Neural cell (in vitro differentiated cells): ENCODE results near the gene GOLGA6A. TPM values are rescaled to one million over a fixed set of nuclear protein-coding genes. Genes with fewer than 3 reads are reported as not detected.
"Not testable (repeated sequence)": the region's sequence is repeated elsewhere in the genome, so short reads cannot be mapped to it uniquely, and the experiment has no call there.

ENCODE experiments used
- H2AFZ ChIP-seq: fragments of 200-600, 300-800 bp; sonication (generic), shearing (Covaris generic); 2 replicates; pipeline ENCODE4 v1.6.0; 2014; ENCODE audit warnings: low read depth, mild to moderate bottlenecking, antibody characterized with exemption, low read length, moderate library complexity
- H3F3A ChIP-seq: fragments of 200-600 bp; shearing (Covaris generic); 2 replicates; pipeline ENCODE4 v1.6.1; 2016; ENCODE audit warnings: mild to moderate bottlenecking, moderate library complexity, mixed read lengths, antibody characterized with exemption, low read length; ENCODE audit not compliant: insufficient read depth, poor library complexity, severe bottlenecking
- H3K27ac ChIP-seq: fragments of 200-600, 300-800 bp; sonication (generic), shearing (Covaris generic); 2 replicates; pipeline ENCODE4 v1.5.1; 2014; ENCODE audit warnings: mild to moderate bottlenecking, low read length, moderate library complexity
- H3K27me3 ChIP-seq: fragments of 300-800, 200-600 bp; sonication (generic), shearing (Covaris generic); 2 replicates; pipeline ENCODE4 v1.6.0; 2014; ENCODE audit warnings: mild to moderate bottlenecking, low read depth, low read length, moderate library complexity; ENCODE audit not compliant: insufficient read depth
- H3K36me3 ChIP-seq: fragments of 300-800, 200-600 bp; sonication (generic), shearing (Covaris generic); 2 replicates; pipeline ENCODE4 v1.5.1; 2014; ENCODE audit warnings: mild to moderate bottlenecking, antibody characterized with exemption, low read length, moderate library complexity; ENCODE audit not compliant: insufficient read depth
- H3K4me2 ChIP-seq: fragments of 300-800, 200-600 bp; sonication (generic), shearing (Covaris generic); 2 replicates; pipeline ENCODE4 v1.6.0; 2014; ENCODE audit warnings: mild to moderate bottlenecking, low read length
- H3K4me3 ChIP-seq: fragments of 300-800, 200-600 bp; sonication (generic), shearing (Covaris generic); 2 replicates; pipeline ENCODE4 v1.5.1; 2014; ENCODE audit warnings: mild to moderate bottlenecking, low read length, moderate library complexity
- H3K79me2 ChIP-seq: fragments of 200-600 bp; shearing (Covaris generic); replicated peaks from 2 replicates; pipeline ENCODE4 v1.6.0; 2014; ENCODE audit warnings: mild to moderate bottlenecking, low read length, moderate library complexity; ENCODE audit not compliant: insufficient read depth
- H3K9ac ChIP-seq: fragments of 300-800, 200-600 bp; sonication (generic), shearing (Covaris generic); 2 replicates; pipeline ENCODE4 v1.6.1; 2016; ENCODE audit warnings: mild to moderate bottlenecking, low read length, mixed read lengths
- H3K9me2 ChIP-seq: fragments of 200-600 bp; shearing (Covaris generic); 2 replicates; pipeline ENCODE4 v1.6.1; 2016; ENCODE audit warnings: mild to moderate bottlenecking, low read length, mixed read lengths; ENCODE audit not compliant: insufficient read depth
- H3K9me3 ChIP-seq: fragments of 200-600, 300-800 bp; sonication (generic), shearing (Covaris generic); 2 replicates; pipeline ENCODE4 v1.6.1; 2016; ENCODE audit warnings: mild to moderate bottlenecking, mixed run types, low read length, moderate library complexity, mixed read lengths
- H4K20me1 ChIP-seq: fragments of 200-600 bp; shearing (Covaris generic); 2 replicates; pipeline ENCODE4 v1.6.1; 2016; ENCODE audit warnings: mild to moderate bottlenecking, mixed run types; ENCODE audit not compliant: insufficient read depth
- CTCF ChIP-seq: fragments of 450-650 bp; IDR thresholded peaks from 2 replicates; pipeline ENCODE4 v1.5.1; 2014; ENCODE audit warnings: antibody characterized with exemption, mild to moderate bottlenecking, moderate library complexity; ENCODE audit not compliant: poor library complexity, severe bottlenecking
- EP300 ChIP-seq: fragments of 450-650 bp; conservative IDR thresholded peaks from 2 replicates; pipeline ENCODE4 v1.6.1; 2014; ENCODE audit warnings: antibody characterized with exemption, mild to moderate bottlenecking, moderate library complexity; ENCODE audit not compliant: poor library complexity, severe bottlenecking
- EZH2 ChIP-seq: fragments of 200-600, 300-800 bp; shearing (Covaris generic), sonication (generic); IDR thresholded peaks from 2 replicates; pipeline ENCODE4 v1.6.1; 2014; ENCODE audit warnings: antibody characterized with exemption, low read length, borderline replicate concordance, mild to moderate bottlenecking; ENCODE audit not compliant: insufficient read depth, poor library complexity, severe bottlenecking
- MXI1 ChIP-seq: fragments of 450-650 bp; conservative IDR thresholded peaks from 2 replicates; pipeline ENCODE4 v1.6.1; 2014; ENCODE audit warnings: antibody characterized with exemption, mild to moderate bottlenecking; ENCODE audit not compliant: poor library complexity, severe bottlenecking
- POLR2AphosphoS5 ChIP-seq: IDR thresholded peaks from 2 replicates; pipeline ENCODE4 v1.6.1; 2012
- RAD21 ChIP-seq: fragments of 450-650 bp; conservative IDR thresholded peaks from 2 replicates; pipeline ENCODE4 v1.6.1; 2014; ENCODE audit warnings: antibody characterized with exemption, mild to moderate bottlenecking, moderate library complexity
- REST ChIP-seq: IDR thresholded peaks from 2 replicates; pipeline ENCODE4 v1.6.1; 2012; ENCODE audit warnings: borderline replicate concordance
- SMC3 ChIP-seq: fragments of 450-650 bp; conservative IDR thresholded peaks from 2 replicates; pipeline ENCODE4 v1.6.1; 2014; ENCODE audit warnings: antibody characterized with exemption, mild to moderate bottlenecking, moderate library complexity; ENCODE audit not compliant: poor library complexity
- TAF1 ChIP-seq: IDR thresholded peaks from 2 replicates; pipeline ENCODE4 v1.6.1; 2012; ENCODE audit warnings: low read depth
- polyA plus RNA-seq: library from polyadenylated mRNA; depleted of rRNA; stranded (reverse); fragments of >200 nt; gene quantifications from 2 replicates; pipeline ENCODE4 v1.2.3, GENCODE V29; 2014

GOLGA6A gene
- polyA plus RNA-seq, 1 donor from 2014 or later: 0.50 TPM

GRCh38 chr15:74062236-74062635, 20.1 kb downstream of the GOLGA6A start:
- no peaks in the 10 kb centered on the region for H4K20me1 ChIP-seq

GRCh38 chr15:74060251-74060650, 22.1 kb downstream of the GOLGA6A start:
- H3K9me2 ChIP-seq: no peaks in the 10 kb centered on the region

More at GRCh38 chr15:74062236-74062635, 20.1 kb downstream of the GOLGA6A start:
- H3K9me3 ChIP-seq: no peaks in the 10 kb centered on the region
- H3K36me3 ChIP-seq: no peaks in the 10 kb centered on the region
- no peaks in the 10 kb centered on the region for H3K9me2 ChIP-seq
- H3F3A ChIP-seq: no peaks in the 10 kb centered on the region
- no peaks in the 10 kb centered on the region for H3K79me2 ChIP-seq
- H3K9ac ChIP-seq: no peak overlapping the region
- no peak overlapping the region for H3K4me2 ChIP-seq
- H3K27me3 ChIP-seq: no peaks in the 10 kb centered on the region
- TF ChIP-seq CTCF (no peak), MXI1 (no peak)
- H3K4me3 ChIP-seq: no peak overlapping the region
- no peak overlapping the region for H3K27ac ChIP-seq
- no peak overlapping the region for H2AFZ ChIP-seq

GRCh38 chr15:74059050-74059833, 23.1 kb downstream of the GOLGA6A start:
- not testable (repeated sequence) for H3K4me3 ChIP-seq, H3K27me3 ChIP-seq, H3F3A ChIP-seq, H3K27ac ChIP-seq, H3K4me2 ChIP-seq, H2AFZ ChIP-seq, H3K9me2 ChIP-seq, H3K9me3 ChIP-seq, H3K36me3 ChIP-seq, H3K9ac ChIP-seq, H3K79me2 ChIP-seq, H4K20me1 ChIP-seq

More at GRCh38 chr15:74060251-74060650, 22.1 kb downstream of the GOLGA6A start:
- Histone ChIP-seq H3F3A (no peaks in the 10 kb centered on the region), H3K4me3 (no peak overlapping the region), H3K79me2 (no peaks in the 10 kb centered on the region), H3K36me3 (no peaks in the 10 kb centered on the region), H3K4me2 (no peak overlapping the region), H2AFZ (no peak overlapping the region), H3K9ac (no peak overlapping the region), H3K27ac (no peak overlapping the region), H3K9me3 (no peaks in the 10 kb centered on the region), H4K20me1 (no peaks in the 10 kb centered on the region), H3K27me3 (no peaks in the 10 kb centered on the region)
- TF ChIP-seq CTCF (no peak), EZH2 (no peak), SMC3 (no peak), EP300 (no peak), TAF1 (no peak), REST (no peak), POLR2AphosphoS5 (no peak), RAD21 (no peak), MXI1 (no peak)

- not testable (repeated sequence) for H3K9me3 ChIP-seq, H3K4me2 ChIP-seq, H3K9me2 ChIP-seq, H3F3A ChIP-seq, H3K4me3 ChIP-seq, H3K27me3 ChIP-seq, H3K79me2 ChIP-seq, H3K9ac ChIP-seq, H3K27ac ChIP-seq, H4K20me1 ChIP-seq, H3K36me3 ChIP-seq, H2AFZ ChIP-seq
Observed at GRCh38 chr15:74056330-74056729, 26.0 kb downstream of the GOLGA6A start.
